Cardiac septum (tissue), 1 donor: ENCODE data around the gene KRT86. TPM values are rescaled to one million over a fixed set of nuclear protein-coding genes. Genes with fewer than 3 reads are reported as not detected.

Experiments
- DNase-seq: peaks from one replicate; pipeline ENCODE4 v3.0.0-alpha.2; 2020; ENCODE audit warnings: low spot score
- intact Hi-C: fragments of 100-400 bp; cut with DNase I; formaldehyde crosslinking; loops from one replicate; pipeline ENCODE4 v1.14.0; 2022
- total RNA-seq: library from RNA; stranded (reverse); fragmentation: NEBNext Ultra II Directional; extraction: Animal tissue kit (Norgen Biotek cat#: 25700); gene quantifications from one replicate; pipeline ENCODE4 v1.2.1, GENCODE V29; 2021
- donor health status: DM: no; HTN: no; CAD: no.

Gene KRT86
- total RNA-seq, 1 donor from 2014 or later = not detected

DNA sequence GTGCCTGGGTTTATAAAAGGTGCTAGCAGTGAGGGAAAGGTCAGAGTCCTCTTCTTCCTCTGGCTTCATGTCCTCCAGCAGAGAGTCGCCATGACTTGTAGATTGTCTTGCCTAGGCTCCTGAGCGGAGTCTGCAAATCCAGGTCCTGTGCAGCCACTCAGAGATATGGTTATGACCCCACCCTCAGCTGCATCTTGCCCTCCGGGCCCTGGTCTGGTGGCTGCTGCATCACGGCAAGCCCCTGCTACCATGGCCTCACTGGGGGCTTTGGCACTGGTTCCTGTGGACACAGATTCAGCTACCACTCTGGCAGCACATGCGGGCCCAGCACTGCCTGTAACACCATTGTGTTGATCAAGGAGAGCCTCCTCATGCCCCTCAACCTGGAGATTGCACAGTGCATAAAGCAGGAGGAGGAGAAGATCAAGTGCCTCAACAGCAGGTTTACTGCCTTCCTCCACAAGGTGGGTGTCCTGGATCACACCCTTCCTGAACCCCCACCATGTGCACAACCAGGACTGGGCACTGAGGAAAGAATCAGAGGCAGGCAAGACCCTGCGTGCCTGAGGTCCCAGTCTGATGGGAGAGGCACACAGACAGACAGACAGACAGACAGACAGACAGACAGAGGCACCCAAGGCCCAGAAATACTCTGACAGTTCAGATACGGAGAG, 10.5 kb upstream of the KRT86 start:
- intact Hi-C loops = no loop called here
- DNase-seq = no peak

DNA sequence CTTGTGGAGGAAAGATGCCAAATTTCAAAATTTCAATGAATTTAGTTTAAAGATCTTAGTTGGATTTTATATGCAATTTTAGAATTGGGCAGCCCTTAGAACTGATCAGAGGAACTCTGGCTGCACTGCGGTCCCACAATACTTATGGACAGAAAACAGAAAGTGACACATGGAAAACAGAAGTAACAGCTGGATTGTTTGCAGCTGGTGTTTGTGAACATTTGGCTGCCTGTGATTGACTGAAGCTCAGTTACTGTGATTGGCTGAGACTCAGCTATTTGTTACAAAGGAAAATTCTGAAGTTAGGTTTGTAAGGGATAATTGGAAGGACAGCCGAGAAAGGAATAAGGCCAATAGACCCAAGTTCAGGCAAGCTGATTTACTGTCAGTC, 10.0 kb upstream of the KRT86 start:
- intact Hi-C loops = no loop called here
- no peak for DNase-seq

DNA sequence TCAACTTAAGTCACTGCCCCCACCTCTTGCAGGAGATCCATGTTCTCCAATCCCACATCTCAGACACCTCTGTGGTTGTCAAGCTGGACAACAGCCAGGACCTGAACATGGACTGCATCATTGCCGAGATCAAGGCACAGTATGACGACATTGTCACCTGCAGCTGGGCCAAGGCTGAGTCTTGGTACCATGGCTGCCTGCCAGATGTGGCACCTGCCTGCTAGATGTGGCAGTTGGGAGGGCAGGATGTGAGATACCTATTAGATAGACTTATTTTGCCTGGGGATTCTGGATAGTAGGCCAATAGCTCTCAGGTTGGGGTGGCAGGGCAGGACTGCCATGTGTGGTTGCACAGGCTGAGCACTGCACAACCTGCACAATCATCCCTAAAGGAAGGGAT, 7.9 kb upstream of the KRT86 start:
- no peak for DNase-seq
- intact Hi-C loops = no loop called here

DNA sequence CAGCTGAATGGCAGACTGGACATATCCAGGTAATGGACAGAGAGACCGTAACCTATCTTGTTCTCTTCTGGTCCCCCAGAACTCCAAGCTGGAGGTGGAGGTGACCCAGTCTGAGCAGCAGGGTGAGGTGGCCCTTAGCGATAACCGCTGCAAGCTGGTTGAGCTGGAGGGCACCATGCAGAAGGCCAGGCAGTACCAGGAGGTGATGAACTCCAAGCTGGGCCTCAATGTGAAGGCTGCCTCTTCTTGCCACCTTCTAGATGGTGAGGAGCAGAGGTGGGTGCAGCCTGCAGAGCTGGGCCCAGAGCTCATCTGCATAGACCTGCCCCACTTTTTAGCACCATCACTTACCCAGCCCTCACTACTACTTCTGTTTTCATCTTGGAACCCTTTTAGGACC, 7.2 kb upstream of the KRT86 start:
- DNase-seq = no peak
- intact Hi-C loops = no loop called here

DNA sequence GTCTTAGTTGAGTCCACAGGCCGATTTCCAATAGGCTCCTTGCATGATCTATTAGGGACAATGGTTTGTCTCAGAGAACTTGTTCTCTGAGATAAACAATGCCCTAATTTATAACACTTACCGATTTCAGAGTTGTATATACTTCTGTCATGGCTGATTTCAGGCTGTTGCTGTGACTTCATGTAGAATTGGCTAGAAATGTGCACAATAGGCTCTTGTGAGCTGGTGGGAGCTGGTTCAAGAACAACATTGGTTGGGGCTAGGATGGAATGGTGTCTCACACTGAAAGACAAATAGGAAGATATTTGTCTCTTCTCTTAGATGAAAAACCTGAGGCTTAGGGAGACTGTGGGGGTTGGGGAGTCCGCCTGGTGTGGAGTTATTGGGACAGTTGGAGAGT, 6.7 kb upstream of the KRT86 start:
- DNase-seq = no peak
- intact Hi-C loops = no loop called here

DNA sequence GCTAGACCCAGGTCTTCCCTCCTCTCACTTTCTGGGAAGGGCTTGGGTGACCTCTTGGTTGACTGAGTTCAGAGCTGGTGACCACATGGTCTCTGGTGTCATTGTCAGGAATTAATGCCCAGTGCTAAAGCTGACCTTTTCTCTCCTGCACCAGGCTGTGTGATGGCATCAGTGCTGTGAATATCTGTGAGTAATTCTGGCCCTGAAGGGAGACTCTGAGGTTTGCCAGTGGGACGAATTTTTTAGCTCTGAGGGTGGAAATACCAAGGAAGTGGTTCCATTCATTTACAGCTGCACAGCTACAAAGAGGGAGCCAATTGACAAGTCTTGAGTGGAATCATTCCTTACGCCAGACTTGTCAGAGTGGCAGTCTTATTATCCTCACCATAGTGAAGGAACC, 6.2 kb upstream of the KRT86 start:
- intact Hi-C loops = no loop called here
- DNase-seq = peak; percentile 1

DNA sequence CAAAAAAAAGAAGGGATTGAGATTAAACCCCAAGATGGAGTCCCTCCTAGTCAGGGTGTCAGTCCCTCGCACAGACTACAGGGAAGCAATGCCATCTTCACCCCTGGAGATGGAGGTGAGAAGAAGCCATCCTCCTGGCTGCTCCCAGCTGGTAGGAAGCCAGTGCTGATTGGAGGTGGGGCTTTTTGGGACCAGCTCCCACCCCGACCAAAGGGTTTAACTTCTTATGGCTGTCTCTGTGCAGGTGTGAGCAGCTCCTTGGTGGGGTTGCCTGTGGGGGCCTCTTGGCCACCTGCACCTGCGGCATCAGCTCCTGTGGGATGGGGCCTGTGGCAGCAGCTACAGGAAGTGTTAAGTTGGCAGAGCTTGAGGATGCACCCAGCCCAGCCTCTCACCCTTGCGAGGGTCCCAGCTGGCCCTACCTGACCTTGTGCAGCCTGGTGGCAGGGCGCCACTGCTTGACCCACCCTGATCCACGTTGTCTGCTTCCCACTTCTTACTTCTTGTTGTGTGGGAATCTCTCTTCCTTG, 3.8 kb upstream of the KRT86 start:
- intact Hi-C loops = no loop called here
- peak; percentile 27 for DNase-seq

DNA sequence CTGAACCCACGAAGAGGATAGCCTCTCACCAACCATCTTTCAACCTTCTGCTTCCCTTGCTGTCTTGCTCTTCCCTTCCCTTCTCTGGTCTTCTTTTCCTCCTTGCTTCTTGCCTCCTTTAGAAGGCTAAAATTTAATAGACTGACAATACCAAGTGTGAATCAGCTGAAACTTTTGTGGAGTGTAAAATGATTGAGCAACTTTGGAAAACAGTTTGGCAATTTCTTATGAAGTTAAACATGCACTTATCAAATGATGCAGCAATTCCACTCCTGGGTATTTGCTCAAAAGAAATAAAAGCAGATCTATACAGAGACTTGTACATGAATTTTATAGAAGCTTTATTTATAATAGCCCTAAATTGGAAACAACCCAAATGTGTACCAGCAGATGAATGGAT, 3.3 kb upstream of the KRT86 start:
- intact Hi-C loops = no loop called here
- DNase-seq = no peak

DNA sequence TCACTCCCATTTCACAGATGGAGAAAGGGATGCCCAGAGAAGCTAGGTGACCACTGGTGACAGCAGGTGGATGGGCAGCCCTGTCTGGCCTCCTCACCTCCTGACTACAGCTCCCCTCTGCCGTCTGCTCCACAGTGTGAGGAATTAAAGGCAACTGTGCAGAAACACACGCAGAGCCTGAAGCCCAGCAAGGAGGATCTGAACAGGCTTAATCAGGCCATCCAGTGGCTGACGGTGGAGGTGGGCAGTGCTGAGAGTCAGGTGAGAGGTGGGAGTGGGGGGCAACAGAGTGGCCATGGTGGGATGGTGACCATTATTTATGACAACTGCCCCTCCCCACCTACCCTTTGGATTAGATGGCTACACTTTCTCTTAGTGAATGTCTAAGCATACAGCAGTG, 1.2 kb downstream of the KRT86 start:
- intact Hi-C loops = loop anchor here (5.0 kb wide), 1 partner anchor 58 kb away; no protein-coding TSS in a partner anchor
- peak; percentile 61 for DNase-seq

DNA sequence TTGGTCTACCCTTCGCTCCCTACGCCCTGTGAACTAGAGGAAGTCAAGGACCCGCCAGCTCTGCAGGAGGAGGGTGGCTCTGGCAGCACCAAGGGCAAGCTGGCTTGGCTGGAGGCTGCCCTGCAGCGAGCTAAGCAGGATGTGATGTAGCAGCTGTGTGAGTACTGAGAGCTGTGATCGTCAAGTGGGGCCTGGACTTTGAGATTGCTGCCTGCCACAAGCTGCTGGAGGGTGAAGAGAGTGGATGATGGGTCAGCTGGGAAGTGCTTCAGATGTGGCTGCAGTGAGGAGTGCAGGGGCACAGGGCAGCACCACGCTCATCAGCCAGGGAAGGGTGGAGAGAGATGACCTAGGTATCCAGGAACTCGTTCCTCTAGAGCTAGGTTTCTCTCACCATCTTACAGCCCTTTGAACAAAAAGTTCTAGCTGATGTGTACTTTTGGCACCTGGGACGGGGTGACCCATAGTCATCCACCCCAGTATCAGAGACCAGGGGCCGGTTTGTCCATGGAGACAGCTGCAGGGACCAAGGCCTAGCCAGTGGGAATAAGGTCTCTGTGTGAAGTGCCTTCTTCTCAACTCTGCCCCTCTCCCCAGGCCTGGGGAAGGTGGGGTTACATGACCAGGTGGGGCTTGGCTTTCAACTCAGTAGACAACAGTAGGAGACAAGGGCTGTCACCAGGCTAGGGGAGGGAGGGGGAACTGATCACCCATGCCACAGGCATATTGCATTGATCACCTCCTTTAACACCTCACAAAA, 3.2 kb downstream of the KRT86 start:
- peak; percentile 50 for DNase-seq
- intact Hi-C loops = loop anchor here (5.0 kb wide), 1 partner anchor 60 kb away; no protein-coding TSS in a partner anchor

DNA sequence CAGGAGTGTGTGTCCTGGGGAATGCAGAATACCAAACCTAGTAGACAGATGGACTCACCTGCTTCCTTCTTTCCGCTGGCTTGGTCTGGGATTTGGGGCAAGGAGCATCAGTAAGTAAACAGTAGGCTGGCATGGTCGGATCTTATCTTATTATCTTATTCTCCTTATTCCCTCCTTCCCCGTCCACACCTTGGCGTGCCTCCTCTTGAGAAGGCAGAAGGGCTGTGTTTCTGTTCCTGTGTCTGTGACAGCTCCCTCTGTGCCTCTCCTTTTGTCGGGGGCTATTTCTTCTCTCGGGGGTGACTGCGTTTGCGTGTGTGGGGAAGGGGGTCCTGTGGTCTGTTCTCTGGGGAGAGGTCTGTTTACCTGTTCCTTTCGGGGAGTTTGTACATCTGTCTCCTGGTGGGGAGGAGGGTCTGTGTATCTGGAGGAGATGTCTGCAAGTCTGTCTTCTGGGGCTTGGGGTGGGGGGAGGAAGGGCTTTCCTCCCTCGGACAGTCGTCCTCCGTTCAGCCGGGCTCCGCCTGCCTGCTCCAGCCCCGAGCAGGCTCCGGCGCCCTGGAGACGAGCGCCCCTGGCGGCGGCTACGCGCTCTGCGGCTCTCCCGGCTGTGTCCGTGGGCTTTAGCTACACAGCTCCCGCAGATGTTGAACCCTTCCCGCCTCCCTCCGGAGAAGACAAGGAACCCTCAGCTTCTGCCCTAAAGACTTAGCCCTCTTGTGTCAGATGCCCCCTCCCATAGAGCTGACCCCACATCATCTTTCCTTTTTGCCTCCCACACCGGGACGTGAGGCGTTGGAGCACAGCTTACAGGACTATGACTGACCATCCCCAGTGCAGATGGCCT, 4.4 kb downstream of the KRT86 start:
- intact Hi-C loops = loop anchor here (5.0 kb wide), 1 partner anchor 61 kb away; no protein-coding TSS in a partner anchor
- DNase-seq = peak; percentile 87

DNA sequence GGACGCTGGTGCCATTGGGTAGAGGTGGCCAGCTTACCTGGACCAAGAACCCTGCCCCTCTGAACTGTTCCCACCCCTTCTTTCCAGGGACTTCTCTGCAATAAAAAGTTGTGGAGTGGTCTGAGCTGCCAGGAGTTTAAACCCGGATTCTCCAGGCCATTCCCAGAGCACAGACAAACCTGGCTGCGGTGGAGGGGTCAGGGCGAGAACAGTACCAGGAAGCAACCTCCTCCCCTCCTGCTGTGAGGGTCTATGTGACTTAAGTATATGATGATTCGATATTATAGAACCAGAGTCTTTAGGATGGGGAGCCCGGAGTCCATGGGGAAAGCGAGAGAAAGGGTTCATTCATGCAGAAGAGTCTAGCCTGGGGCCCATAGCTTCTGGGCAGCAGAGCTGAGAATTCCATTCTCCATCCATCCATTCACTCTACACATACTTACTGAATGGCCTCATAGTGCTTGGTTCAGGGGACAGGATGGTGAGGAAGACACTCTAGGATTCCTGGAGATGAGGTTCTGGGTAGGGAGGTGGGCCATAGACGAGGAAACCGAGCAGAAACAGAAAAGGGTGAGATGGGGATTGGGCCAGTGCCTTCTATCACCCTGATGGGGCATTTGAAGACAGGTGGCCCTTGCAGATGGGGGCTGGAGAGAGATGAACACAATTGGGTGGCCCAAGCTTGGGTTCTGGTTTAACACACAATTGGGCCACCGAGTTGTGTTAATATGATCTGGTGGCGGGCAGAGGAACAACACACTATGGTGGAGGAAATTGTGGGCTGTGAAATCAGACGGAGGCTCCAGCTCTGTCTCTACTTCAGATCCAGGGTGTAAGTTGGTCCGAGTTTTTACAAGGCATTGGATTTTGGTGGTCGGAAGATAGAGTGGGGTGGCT, 5.2 kb downstream of the KRT86 start:
- intact Hi-C loops = loop anchor here (5.0 kb wide), 1 partner anchor 62 kb away; no protein-coding TSS in a partner anchor

DNA sequence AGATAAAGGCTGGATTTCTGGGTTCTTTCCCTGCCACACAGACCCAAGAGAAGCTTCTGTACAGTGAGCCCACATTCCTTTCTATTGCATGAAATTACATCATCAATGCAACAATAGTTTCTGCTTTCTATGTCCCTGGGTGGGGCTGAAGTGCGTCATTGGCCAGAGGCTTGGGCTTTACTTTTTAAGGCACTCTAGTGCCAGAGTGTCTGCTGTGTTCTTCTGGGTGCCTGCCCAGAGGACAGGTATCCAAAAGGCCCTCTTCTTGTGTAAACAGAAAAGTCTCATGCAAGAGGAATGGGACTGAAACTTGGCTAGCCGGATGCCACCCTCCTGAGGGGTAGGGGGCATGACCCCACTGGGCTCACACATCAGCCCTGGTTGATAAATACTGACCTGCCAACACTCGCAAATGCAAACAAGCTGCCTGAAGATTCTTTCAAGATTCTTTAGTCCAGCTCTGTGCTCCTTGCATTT, 5.9 kb downstream of the KRT86 start:
- intact Hi-C loops = no loop called here
- DNase-seq = peak; percentile 46

More for the DNA sequence above, 5.2 kb downstream of the KRT86 start:
- peak; percentile 27 for DNase-seq

DNA sequence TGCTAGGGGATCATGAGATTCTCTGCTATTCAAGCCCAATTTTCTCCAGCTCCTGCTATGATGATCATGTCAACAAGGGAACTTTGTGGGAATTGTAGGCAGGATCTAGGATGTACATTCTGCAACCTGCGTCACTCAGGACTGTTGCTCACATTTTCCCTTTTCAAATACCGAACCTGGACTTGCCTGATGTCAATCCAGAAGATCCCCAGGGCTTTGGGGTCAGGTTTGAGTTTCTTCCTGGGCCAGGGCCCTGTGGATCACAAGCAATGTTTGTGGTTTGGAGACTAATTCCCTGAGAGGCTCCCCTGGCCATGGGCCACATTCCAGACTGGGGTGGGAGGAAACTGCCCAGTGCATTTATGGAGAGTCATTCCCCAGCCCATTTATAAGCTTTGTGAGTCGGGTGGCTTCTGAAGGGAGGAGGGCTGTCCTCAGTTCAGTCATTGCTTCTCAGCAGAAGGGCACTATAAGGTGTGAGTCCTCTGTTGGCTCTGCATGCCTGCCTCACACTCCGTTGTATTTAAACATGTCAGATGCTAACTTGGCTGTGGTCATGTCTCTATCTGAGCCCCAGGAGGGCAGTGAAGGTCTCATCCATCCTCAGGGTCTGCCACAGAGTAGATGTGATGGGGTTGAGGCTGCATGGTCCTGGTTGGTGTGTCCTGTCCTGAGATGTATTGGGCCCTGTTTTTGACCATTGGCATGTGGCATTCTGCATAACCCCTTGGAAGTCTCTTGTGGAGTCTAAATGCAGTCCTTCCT, 6.5 kb downstream of the KRT86 start:
- intact Hi-C loops = no loop called here
- DNase-seq = peak; percentile 73

DNA sequence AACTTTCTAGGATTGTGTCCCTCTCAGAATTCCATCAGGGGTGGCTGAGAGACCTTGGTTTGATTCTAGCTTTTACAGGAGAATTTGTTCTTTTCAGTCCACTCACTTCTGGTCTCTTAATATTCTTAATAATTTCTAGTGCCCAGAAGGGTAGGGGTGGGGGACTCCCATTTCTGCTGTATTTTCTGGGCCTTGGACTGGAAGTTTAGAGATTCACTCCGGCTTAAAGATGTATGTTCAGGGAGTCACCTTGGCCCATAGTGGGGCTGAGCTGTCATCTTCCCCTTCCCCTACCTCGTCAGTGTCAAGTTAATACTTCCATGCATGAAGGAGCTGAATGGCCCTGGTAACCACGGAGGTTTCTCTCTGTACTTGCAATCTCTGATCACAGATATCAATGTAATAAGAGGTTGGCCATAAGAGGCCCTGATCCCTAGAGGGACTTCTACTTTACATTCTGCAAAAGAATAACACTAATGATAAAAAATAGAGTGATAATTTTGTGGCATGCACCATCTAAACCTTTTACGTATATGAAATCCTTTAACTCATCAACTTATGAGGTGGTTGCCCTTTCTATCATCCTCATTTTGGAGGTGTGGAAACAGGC, 10.2 kb downstream of the KRT86 start:
- intact Hi-C loops = no loop called here
- no peak for DNase-seq

DNA sequence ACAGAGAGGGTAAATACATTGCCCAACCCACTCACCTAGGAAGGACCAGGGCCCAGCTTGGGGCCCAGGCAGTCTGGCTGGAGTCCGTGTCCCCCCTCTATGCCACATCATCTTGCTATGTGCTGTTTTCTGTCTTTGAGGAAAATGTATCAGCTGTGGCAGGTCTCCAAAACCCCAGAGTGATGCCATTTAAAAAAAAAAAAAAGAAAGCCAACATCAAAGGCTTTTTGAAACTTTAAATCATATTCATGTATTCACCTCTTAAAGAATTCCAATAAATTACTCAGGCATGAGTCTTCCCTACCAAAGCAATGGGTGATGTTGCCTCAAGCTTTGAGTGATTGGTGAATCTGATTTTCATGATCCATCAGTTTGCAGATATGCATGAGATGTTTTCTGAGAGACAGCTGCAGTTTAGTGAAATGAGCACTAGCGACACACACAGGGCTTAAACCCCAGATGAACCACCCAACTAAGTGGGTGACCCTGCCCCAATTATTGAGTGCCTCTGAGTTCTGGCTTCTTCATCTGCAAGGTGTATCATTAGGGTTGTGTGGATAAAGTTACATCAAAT, 10.8 kb downstream of the KRT86 start:
- intact Hi-C loops = no loop called here

DNA sequence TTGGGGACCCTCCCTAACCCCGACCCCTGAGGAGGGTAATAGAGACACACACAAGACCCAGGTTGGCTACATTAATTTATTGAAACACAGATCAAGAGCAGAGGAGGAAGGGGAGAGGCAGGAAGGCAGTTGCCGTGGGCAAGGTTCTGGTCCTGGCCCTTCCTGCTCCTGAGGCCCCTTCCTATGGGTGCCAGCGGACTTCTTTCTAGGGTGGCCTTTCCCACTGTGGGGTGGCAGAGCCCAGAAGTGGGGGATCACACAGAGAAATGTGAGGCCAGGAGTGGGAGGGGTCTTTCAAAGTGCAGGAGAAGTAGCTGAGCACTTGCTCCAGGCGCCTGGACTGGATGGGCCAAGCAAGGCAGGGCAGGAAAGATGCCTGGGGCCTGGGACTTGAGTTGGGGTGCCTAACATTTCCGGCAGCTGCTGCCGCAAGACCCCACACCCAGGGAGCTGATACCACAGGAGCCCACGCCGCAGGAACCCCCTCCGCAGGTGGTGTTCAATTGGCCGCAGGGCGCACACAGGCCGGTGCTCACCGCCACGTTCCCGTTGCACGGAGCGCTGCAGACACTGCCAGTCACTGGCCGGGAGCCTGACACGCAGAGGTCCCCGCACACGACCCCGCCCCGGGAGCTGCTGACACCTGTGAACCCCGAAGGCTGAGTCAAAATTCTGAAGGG, 11.5 kb downstream of the KRT86 start:
- peak; percentile 69 for DNase-seq
- intact Hi-C loops = no loop called here

More for the DNA sequence above, 10.8 kb downstream of the KRT86 start:
- no peak for DNase-seq
